Measurements from ENCODE around the gene GRK2. TPM values are rescaled to one million over a fixed set of nuclear protein-coding genes. Genes with fewer than 3 reads are reported as not detected.
A peak's percentile ranks its signal among the peaks of the same experiment; 100 is the strongest.

GRK2 gene
- total RNA-seq, 1 donor from 2014 or later: 244 TPM

GRCh38 chr11:67245046-67245445 is 21.2 kb upstream of the GRK2 start:
- intact Hi-C loops (cut with micrococcal nuclease): loop anchor here (10.0 kb wide), 1 partner anchor 160 kb away; no protein-coding TSS in a partner anchor
- H3K36me3 Mint-ChIP-seq (ENCODE audit: low read depth): peaks cover 92% of the 10 kb centered on the region
- peak overlapping the region; percentile 25 for H3K27ac Mint-ChIP-seq
- H3K4me1 Mint-ChIP-seq: peaks cover 49% of the 10 kb centered on the region
- no peak for DNase-seq
- no peaks in the 10 kb centered on the region for H3K27me3 Mint-ChIP-seq
- H3K4me3 Mint-ChIP-seq: no peak overlapping the region
- H3K9me3 Mint-ChIP-seq: no peaks in the 10 kb centered on the region

GRCh38 chr11:67247946-67248550 is 18.2 kb upstream of the GRK2 start:
- H3K9me3 Mint-ChIP-seq: no peaks in the 10 kb centered on the region
- H3K36me3 Mint-ChIP-seq (ENCODE audit: low read depth): peaks cover 91% of the 10 kb centered on the region
- no peaks in the 10 kb centered on the region for H3K27me3 Mint-ChIP-seq
- intact Hi-C loops (cut with micrococcal nuclease): loop anchor here (10.0 kb wide), 1 partner anchor 163 kb away; no protein-coding TSS in a partner anchor
- peaks cover 46% of the 10 kb centered on the region for H3K4me1 Mint-ChIP-seq
- no peak for DNase-seq
- H3K27ac Mint-ChIP-seq: no peak overlapping the region
- H3K4me3 Mint-ChIP-seq: no peak overlapping the region

GRCh38 chr11:67248653-67249052 is 17.6 kb upstream of the GRK2 start:
- H3K4me3 Mint-ChIP-seq: no peak overlapping the region
- H3K4me1 Mint-ChIP-seq: peaks cover 48% of the 10 kb centered on the region
- H3K27me3 Mint-ChIP-seq: no peaks in the 10 kb centered on the region
- intact Hi-C loops (cut with micrococcal nuclease): loop anchor here (10.0 kb wide), 1 partner anchor 164 kb away; no protein-coding TSS in a partner anchor
- H3K36me3 Mint-ChIP-seq (ENCODE audit: low read depth): peaks cover 93% of the 10 kb centered on the region
- no peak overlapping the region for H3K27ac Mint-ChIP-seq
- peak; percentile 57 for DNase-seq
- no peaks in the 10 kb centered on the region for H3K9me3 Mint-ChIP-seq

- intact Hi-C loops (cut with micrococcal nuclease): no loop called here
- H3K4me3 Mint-ChIP-seq: no peak overlapping the region
- peaks cover 91% of the 10 kb centered on the region for H3K36me3 Mint-ChIP-seq (ENCODE audit: low read depth)
- H3K27ac Mint-ChIP-seq: peak overlapping the region; percentile 4
- DNase-seq: no peak
- H3K9me3 Mint-ChIP-seq: no peaks in the 10 kb centered on the region
- H3K4me1 Mint-ChIP-seq: peaks cover 47% of the 10 kb centered on the region
- no peaks in the 10 kb centered on the region for H3K27me3 Mint-ChIP-seq
Observed at GRCh38 chr11:67250059-67251043, 15.9 kb upstream of the GRK2 start.

- Mint-ChIP-seq H3K9me3 (no peaks in the 10 kb centered on the region), H3K27me3 (no peaks in the 10 kb centered on the region), H3K4me1 (peaks cover 44% of the 10 kb centered on the region), H3K27ac (no peak overlapping the region), H3K4me3 (no peak overlapping the region), H3K36me3 (ENCODE audit: low read depth) (peaks cover 89% of the 10 kb centered on the region)
- intact Hi-C loops (cut with micrococcal nuclease): no loop called here
- no peak for DNase-seq
Observed at GRCh38 chr11:67251841-67252240, 14.4 kb upstream of the GRK2 start.

- intact Hi-C loops (cut with micrococcal nuclease): no loop called here
- H3K4me3 Mint-ChIP-seq: no peak overlapping the region
- H3K27ac Mint-ChIP-seq: peak overlapping the region; percentile 2
- peaks cover 44% of the 10 kb centered on the region for H3K4me1 Mint-ChIP-seq
- H3K27me3 Mint-ChIP-seq: no peaks in the 10 kb centered on the region
- peaks cover 85% of the 10 kb centered on the region for H3K36me3 Mint-ChIP-seq (ENCODE audit: low read depth)
- DNase-seq: peak; percentile 78
- H3K9me3 Mint-ChIP-seq: no peaks in the 10 kb centered on the region
Observed at GRCh38 chr11:67252831-67253239, 13.4 kb upstream of the GRK2 start.

GRCh38 chr11:67253872-67254624 is 12.2 kb upstream of the GRK2 start:
- peak; percentile 64 for DNase-seq
- peaks cover 38% of the 10 kb centered on the region for H3K4me1 Mint-ChIP-seq
- peaks cover 78% of the 10 kb centered on the region for H3K36me3 Mint-ChIP-seq (ENCODE audit: low read depth)
- no peak overlapping the region for H3K4me3 Mint-ChIP-seq
- H3K9me3 Mint-ChIP-seq: no peaks in the 10 kb centered on the region
- peak overlapping the region; percentile 10 for H3K27ac Mint-ChIP-seq
- H3K27me3 Mint-ChIP-seq: no peaks in the 10 kb centered on the region
- intact Hi-C loops (cut with micrococcal nuclease): no loop called here

GRCh38 chr11:67254798-67255197 is 11.5 kb upstream of the GRK2 start:
- H3K36me3 Mint-ChIP-seq (ENCODE audit: low read depth): peaks cover 72% of the 10 kb centered on the region
- no peak for DNase-seq
- H3K4me1 Mint-ChIP-seq: peaks cover 35% of the 10 kb centered on the region
- H3K27me3 Mint-ChIP-seq: no peaks in the 10 kb centered on the region
- intact Hi-C loops (cut with micrococcal nuclease): no loop called here
- no peak overlapping the region for H3K4me3 Mint-ChIP-seq
- H3K27ac Mint-ChIP-seq: peak overlapping the region; percentile 45
- H3K9me3 Mint-ChIP-seq: no peaks in the 10 kb centered on the region

- intact Hi-C loops (cut with micrococcal nuclease): no loop called here
- H3K4me3 Mint-ChIP-seq: no peak overlapping the region
- H3K27ac Mint-ChIP-seq: no peak overlapping the region
Observed at GRCh38 chr11:67255353-67255752, 10.9 kb upstream of the GRK2 start.

GRCh38 chr11:67255864-67256263 is 10.4 kb upstream of the GRK2 start:
- H3K9me3 Mint-ChIP-seq: no peaks in the 10 kb centered on the region
- intact Hi-C loops (cut with micrococcal nuclease): no loop called here
- peaks cover 34% of the 10 kb centered on the region for H3K4me1 Mint-ChIP-seq
- H3K4me3 Mint-ChIP-seq: no peak overlapping the region
- H3K36me3 Mint-ChIP-seq (ENCODE audit: low read depth): peaks cover 61% of the 10 kb centered on the region
- no peak for DNase-seq
- no peak overlapping the region for H3K27ac Mint-ChIP-seq
- H3K27me3 Mint-ChIP-seq: no peaks in the 10 kb centered on the region

More at GRCh38 chr11:67255353-67255752, 10.9 kb upstream of the GRK2 start:
- no peaks in the 10 kb centered on the region for H3K27me3 Mint-ChIP-seq
- peaks cover 35% of the 10 kb centered on the region for H3K4me1 Mint-ChIP-seq
- H3K36me3 Mint-ChIP-seq (ENCODE audit: low read depth): peaks cover 66% of the 10 kb centered on the region
- no peak for DNase-seq
- H3K9me3 Mint-ChIP-seq: no peaks in the 10 kb centered on the region

GRCh38 chr11:67256477-67257135 is 9.7 kb upstream of the GRK2 start:
- no peak overlapping the region for H3K4me3 Mint-ChIP-seq
- peak overlapping the region; percentile 52 for H3K27ac Mint-ChIP-seq
- no peak for DNase-seq
- H3K36me3 Mint-ChIP-seq (ENCODE audit: low read depth): peaks cover 54% of the 10 kb centered on the region
- H3K4me1 Mint-ChIP-seq: peaks cover 35% of the 10 kb centered on the region
- intact Hi-C loops (cut with micrococcal nuclease): no loop called here
- no peaks in the 10 kb centered on the region for H3K27me3 Mint-ChIP-seq
- H3K9me3 Mint-ChIP-seq: no peaks in the 10 kb centered on the region

- no peaks in the 10 kb centered on the region for H3K9me3 Mint-ChIP-seq
- peak overlapping the region; percentile 24 for H3K4me3 Mint-ChIP-seq
- H3K27ac Mint-ChIP-seq: no peak overlapping the region
- H3K27me3 Mint-ChIP-seq: no peaks in the 10 kb centered on the region
- no peak for DNase-seq
- peaks cover 21% of the 10 kb centered on the region for H3K36me3 Mint-ChIP-seq (ENCODE audit: low read depth)
- intact Hi-C loops (cut with micrococcal nuclease): loop anchor here (10.0 kb wide), 1 partner anchor 1606 kb away; no protein-coding TSS in a partner anchor
- H3K4me1 Mint-ChIP-seq: peaks cover 38% of the 10 kb centered on the region
Observed at GRCh38 chr11:67260406-67260805, 5.9 kb upstream of the GRK2 start.

Measured in activated CD4-positive, alpha-beta T cell treated with anti-CD3 and anti-CD28 coated beads, Interleukin-2, amount 10 ng/mL, durations not matched to agents 24 days and 14 days (primary cell).